Measurements from ENCODE around the gene HK2. TPM values are rescaled to one million over a fixed set of nuclear protein-coding genes. Genes with fewer than 3 reads are reported as not detected.

The HK2 gene
- total and polyA plus RNA-seq, 12 donors = 3.4 to 43.4 (median 13.1) TPM

GRCh38 chr2:74915743-74916142 lies 81.8 kb downstream of the HK2 start:
- Histone ChIP-seq H3K4me1 (peaks cover 0 to 8% (median 6%) of the 10 kb centered on the region in 9 donors), H3K27ac (no peak overlapping the region), H3K27me3 (peaks cover 0 to 62% (median 37%) of the 10 kb centered on the region in 7 donors), H3K9me3 (no peaks in the 10 kb centered on the region), H3K36me3 (no peaks in the 10 kb centered on the region), H3K4me3 (no peak overlapping the region)
- DNase-seq (no peak), ATAC-seq (no peak)
- 79 to 85% methylated on average over 4 of the region's 4 CpGs for WGBS, 2 donors
- no peak for TF ChIP-seq CTCF (IDR thresholded peaks at IDR 0.05)
- intact Hi-C loops (cut with DNase I) = loop anchor here in 3 of 10 donors (5.0 to 10.0 kb wide), 4 partner anchors 379 to 709 kb away; no protein-coding TSS in a partner anchor

GRCh38 chr2:74916394-74916793 lies 82.5 kb downstream of the HK2 start:
- TF ChIP-seq CTCF (IDR thresholded peaks at IDR 0.05) = no peak
- Histone ChIP-seq H3K27me3 (peaks cover 0 to 56% (median 30%) of the 10 kb centered on the region in 7 donors), H3K27ac (no peak overlapping the region), H3K4me3 (no peak overlapping the region), H3K36me3 (no peaks in the 10 kb centered on the region), H3K4me1 (peaks cover 0 to 8% (median 6%) of the 10 kb centered on the region in 9 donors), H3K9me3 (no peaks in the 10 kb centered on the region)
- intact Hi-C loops (cut with DNase I) = loop anchor here in 3 of 10 donors (5.0 to 10.0 kb wide), 4 partner anchors 378 to 708 kb away; no protein-coding TSS in a partner anchor
- ATAC-seq = no peak
- WGBS, 2 donors = 64 to 76% methylated on average over 2 of the region's 2 CpGs
- no peak for DNase-seq

- Histone ChIP-seq H3K9me3 (no peaks in the 10 kb centered on the region), H3K27me3 (peaks cover 0 to 40% (median 22%) of the 10 kb centered on the region in 7 donors), H3K4me1 (peaks cover 0 to 14% (median 6%) of the 10 kb centered on the region in 9 donors), H3K27ac (no peak overlapping the region), H3K4me3 (no peak overlapping the region), H3K36me3 (no peaks in the 10 kb centered on the region)
- intact Hi-C loops (cut with DNase I) = loop anchor here in 6 of 10 donors (2.0 to 10.0 kb wide), 7 partner anchors 151 to 707 kb away; no protein-coding TSS in a partner anchor
- DNase-seq = no peak
- ATAC-seq = no peak
- 72 to 75% methylated on average over 20 of the region's 20 CpGs for WGBS, 2 donors
- no peak for TF ChIP-seq CTCF (IDR thresholded peaks at IDR 0.05)
These were observed 84.0 kb downstream of the HK2 start for GRCh38 chr2:74917702-74918619.

- TF ChIP-seq CTCF (IDR thresholded peaks at IDR 0.05) = peak; percentile 71 to 93 (median 89)
- peaks cover 0 to 35% (median 22%) of the 10 kb centered on the region in 7 donors for H3K27me3 ChIP-seq
- no peaks in the 10 kb centered on the region for H3K36me3 ChIP-seq
- 3 to 6% methylated on average over 34 of the region's 34 CpGs for WGBS, 2 donors
- H3K4me3 ChIP-seq = peak overlapping the region in 5 of 10 donors; percentile 22 to 37 (median 30)
- peak; percentile 36 to 76 for DNase-seq
- H3K4me1 ChIP-seq = peaks cover 0 to 23% (median 6%) of the 10 kb centered on the region in 9 donors
- peak; percentile 20 to 62 (median 52) for ATAC-seq
- H3K9me3 ChIP-seq = no peaks in the 10 kb centered on the region
- intact Hi-C loops (cut with DNase I) = loop anchor here (1.0 to 10.0 kb wide), 16 partner anchors 135 to 705 kb away; partner anchors contain the start of gene TACR1 (in 1 of the 10)
- no peak overlapping the region for H3K27ac ChIP-seq
These were observed 85.9 kb downstream of the HK2 start for GRCh38 chr2:74919827-74920226.

All from heart right ventricle (tissue), 16 donors.